CD4-positive, alpha-beta T cell treated with Interleukin-1 beta for 1 hour (primary cell): ENCODE results near the gene SULT6B1.
"Not testable (repeated sequence)": the region's sequence is repeated elsewhere in the genome, so short reads cannot be mapped to it uniquely, and the experiment has no call there.

ENCODE experiments used
- DNase-seq, 2 donors: peaks; one replicate each; pipeline ENCODE4 v3.0.0-alpha.2; 2020 to 2022

SULT6B1 gene, protein sequence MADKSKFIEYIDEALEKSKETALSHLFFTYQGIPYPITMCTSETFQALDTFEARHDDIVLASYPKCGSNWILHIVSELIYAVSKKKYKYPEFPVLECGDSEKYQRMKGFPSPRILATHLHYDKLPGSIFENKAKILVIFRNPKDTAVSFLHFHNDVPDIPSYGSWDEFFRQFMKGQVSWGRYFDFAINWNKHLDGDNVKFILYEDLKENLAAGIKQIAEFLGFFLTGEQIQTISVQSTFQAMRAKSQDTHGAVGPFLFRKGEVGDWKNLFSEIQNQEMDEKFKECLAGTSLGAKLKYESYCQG

DNA sequence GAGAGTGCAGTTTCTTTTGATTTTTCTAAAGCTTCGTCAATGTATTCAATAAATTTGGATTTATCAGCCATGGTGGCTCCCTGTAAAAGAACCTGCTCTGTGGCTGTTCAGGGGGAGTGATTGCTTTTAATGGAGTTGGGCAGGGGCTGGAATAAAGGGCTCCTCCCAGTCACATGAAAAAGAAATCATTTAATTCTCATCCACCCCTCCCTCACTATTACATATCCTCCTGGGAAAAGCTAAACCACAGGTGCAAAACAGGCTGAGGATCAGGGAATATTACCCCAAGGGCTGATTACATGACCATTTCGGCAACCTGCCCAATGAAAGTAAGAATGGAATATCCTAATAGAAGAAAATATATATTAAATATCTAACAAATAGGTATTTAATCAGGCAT lies at the start of gene SULT6B1:
SULT6B1 (minus strand) TSS at position 101 of the 400 bp plus-strand sequence; CDS start at position 71, 30 bp downstream.
- DNase-seq, result no peak

DNA sequence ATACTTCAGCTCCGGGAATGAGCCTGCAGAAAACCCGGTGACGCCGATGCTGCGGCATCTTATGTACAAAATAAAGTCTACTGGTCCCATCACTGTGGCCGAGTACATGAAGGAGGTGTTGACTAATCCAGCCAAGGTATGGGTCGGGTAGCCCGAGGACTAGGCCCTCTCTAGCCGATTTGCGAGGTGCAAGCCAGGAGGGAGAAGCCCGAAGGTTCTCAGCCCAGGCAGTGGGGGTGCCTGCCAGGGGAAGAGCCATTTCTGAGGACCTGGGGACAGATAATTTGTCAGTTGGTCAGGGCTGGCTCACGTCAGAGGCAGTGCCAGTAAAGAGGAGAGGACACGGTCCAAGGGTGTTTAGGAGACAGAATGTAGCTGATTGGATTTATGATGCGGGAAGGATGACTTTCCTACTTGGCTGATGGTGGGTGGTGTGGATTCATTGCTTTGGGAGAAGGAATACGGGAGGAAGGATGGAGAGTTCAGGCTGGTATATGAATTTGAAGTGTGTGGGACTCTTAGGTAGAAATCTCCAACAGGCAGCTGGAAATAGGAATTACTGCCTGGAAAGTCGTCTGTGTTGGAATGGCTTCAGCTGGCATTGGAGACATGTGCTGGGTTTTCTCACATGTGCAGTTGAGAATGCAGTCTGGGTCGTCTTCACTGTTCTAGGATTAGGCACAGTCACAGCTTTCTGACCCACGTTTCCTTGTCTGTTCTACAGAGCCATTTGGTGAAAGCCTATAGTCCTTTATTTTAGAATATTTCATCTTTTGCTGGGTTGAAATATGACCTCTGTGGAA lies 43.9 kb upstream of the SULT6B1 start:
- DNase-seq, result no peak

DNA sequence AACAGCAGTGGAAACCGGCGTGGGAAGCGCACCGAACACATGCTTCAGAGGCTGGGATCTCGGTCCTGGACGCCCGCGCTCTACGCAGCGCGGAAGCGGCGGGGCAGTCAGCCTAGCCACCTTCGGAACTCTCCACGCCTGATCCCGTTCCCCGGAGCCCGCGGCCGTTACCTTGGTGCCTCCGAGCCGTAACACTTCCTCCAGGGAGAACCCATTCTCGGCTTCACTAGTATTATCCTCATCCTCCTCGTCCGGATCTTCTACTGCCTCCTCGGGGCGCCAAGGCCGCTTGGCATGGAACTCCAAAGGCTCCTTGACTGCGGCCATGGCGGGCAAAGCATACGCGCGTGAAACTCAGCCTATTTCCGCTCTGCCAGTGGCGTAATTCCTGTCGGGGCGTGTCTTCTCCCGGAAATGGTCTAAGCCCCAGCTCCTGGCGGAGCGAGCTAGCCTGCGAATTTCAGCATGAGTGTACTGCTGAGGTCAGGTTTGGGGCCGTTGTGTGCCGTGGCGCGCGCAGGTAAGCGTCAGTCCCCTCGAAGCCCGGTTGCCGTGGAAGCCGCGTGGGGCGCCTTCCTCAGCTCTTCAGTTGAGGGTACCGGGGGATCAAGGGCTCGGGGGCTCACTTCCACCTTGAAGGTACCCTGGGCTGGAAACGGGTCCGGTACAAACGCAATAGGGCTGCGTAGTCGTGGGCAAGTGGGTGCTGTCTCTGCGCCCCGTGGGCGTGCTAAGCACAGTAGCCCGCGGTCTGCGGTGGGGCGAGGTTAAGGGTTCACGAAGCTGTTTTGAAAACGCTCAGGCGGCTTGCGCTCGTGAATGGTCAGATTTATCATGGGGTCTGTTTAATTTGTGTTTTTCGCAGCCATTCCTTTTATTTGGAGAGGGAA lies 43.0 kb upstream of the SULT6B1 start, which contains the start of the genes CEBPZ and NDUFAF7:
CEBPZ (minus strand) TSS at position 356 of the 890 bp plus-strand sequence; CDS start at position 327, 29 bp downstream.
NDUFAF7 (plus strand) TSS at position 418 of the 890 bp plus-strand sequence; CDS start at position 466, 48 bp downstream.
- DNase-seq, result peak; percentile 87 to 88

DNA sequence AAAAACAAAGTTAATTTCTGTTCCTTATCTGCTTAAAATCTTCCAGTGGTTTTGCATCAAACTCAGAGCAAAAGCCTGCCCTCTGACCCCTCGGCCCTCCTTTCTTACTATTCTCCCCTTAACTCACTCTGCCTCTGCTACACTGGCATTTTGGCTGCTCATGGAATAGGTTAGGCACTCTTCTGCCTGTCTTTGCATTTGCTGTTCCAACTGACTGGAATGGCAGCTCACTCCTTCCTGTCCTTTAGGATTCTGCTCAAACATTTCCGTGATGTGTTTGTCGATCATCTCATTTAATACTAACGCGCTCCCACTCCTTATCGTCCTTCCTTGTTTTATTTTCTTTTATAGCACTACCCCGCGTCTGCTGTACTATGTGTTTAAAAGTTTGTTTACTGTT lies 42.1 kb upstream of the SULT6B1 start:
- DNase-seq, result no peak

DNA sequence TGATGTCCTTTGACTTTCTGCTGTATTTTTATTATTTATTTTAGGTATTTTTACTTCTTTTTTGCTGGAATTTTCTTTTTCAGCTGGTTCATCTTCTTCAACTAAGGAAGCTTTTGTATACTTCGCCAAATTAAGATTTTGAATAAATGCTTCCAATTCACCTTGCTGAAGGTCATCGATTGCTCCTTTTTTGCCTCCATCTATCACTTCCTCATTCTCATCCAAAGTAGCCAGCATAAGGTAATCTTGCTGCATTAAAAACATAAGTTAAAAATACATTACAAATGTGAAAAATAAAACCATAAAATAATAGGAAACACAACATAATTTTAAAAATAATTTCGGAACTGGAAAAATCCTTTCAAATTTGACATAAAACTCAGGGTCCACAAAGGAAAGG lies 40.3 kb upstream of the SULT6B1 start:
- no peak for DNase-seq

DNA sequence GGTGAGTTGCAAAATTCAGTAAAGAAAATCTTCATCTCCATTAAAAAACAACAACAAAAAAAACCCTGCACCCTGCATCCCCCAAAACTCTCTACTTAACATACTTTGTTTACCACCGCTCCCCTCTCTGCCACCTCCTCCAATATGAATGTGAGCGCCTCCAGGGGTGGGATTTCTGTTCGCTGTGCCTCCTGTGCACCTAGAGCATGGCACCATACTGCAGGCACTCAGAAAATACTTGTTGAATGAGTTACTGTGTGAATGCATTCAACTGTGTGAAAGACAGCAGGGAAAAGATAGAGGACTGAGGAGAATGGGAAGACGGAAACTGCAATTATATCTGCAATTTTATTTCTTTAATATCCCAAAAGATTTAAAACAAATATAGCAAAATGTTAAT lies 38.4 kb upstream of the SULT6B1 start:
- no peak for DNase-seq

DNA sequence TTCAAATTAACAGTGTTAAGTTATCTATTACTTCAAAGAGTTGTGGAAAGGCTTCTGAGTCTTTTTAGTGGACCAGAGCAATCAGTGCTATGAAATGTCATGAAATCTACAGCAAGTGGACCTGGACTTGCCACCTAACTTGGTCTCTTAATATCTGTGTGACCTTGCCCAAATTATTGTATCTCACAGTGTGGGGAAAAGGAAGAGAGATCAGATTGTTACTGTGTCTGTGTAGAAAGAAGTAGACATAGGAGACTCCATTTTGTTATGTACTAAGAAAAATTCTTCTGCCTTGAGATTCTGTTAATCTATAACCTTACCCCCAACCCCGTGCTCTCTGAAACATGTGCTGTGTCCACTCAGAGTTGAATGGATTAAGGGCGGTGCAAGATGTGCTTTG lies 36.7 kb upstream of the SULT6B1 start:
- DNase-seq, result not testable (repeated sequence)

DNA sequence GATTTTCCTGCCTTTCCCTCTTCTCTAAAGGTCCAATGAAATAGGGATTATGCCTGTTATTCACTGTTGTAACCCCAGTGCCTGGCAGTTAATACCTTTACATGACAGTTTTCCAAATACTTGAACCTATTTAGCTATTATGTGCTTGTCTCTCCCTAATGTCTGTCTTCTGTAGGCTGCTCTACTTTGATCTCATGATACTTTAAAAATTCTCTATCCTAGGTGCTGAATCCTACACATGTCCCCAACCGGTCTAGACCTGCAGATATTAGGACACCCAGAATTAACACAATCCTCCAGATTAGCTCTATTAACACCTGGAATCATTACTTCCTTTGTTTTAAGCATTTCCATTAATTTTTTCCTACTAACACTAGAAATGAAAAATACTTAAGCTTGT lies 35.6 kb upstream of the SULT6B1 start:
- DNase-seq, result no peak

DNA sequence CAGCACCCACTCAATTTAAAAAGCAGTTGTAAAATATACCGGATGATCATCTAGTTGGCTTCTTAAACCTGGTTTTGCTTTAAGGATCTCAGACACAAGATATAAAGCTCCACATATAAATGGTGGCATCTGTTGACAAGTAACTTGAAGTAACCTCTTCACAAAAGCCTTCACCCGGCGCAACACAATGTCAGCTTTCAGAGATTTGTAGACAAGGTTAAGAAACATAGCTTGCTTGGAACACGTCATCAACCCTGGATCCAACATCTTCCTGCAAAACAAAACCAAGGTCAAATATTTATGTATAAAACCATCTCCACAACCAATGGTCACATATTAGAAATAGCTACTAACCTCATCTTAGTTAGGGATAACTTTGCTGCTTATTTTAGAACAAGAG lies 34.7 kb upstream of the SULT6B1 start:
- no peak for DNase-seq

DNA sequence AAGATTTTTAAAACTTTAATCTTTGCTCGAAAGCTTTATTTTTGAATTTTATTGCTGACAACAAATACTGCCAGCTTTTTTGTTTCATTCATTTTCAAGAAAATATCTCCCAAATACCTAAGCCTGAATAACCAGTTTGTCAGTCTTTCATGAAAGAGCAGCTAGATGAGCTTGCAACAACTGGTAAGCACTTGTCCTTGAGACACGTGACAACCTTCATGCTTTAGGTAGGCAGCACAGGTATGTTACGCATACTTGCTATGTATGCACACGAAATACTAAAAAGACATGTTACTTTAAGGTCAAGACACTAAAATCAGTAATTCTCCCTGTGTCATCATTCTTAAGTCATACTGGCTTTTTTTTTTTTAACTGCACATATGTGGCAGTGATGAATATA lies 30.6 kb upstream of the SULT6B1 start:
- no peak for DNase-seq

DNA sequence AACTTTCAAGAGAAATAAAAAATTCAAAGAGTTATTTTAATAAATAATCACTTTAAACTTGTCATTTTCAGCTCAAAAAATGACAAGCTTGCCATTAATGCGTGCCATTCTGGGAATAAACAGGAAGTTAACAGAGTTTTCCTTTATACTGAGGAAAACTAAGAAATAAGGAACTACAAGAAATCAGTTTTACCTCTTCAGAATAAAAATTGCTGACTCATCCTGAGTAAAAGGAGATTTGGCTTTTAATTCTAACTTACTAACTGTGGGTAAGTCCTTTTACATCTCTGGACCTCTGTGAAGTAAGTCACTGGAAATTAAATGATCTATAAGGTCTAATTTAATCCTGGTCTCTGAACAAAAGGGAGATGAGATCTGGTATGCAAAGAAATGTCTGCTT lies 26.8 kb upstream of the SULT6B1 start:
- no peak for DNase-seq

DNA sequence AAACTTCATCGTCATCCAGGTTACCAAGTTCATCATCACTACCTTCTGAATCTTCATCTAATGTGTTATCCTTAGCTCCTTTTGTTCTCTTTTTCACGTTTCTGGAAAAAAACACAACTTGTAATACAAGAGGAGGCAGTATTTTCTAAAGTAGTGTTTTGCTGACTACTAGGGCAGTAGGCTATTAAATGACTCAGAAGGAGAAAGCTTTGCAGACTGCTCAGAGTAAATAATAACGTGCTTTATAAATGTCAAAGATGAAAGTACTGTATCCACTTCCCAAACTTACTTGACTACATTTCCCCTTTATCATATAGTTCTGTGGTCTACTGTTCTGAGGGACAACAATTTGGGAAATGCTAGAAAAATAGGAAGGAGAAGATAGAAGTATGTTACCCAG lies 23.5 kb upstream of the SULT6B1 start:
- DNase-seq, result no peak

DNA sequence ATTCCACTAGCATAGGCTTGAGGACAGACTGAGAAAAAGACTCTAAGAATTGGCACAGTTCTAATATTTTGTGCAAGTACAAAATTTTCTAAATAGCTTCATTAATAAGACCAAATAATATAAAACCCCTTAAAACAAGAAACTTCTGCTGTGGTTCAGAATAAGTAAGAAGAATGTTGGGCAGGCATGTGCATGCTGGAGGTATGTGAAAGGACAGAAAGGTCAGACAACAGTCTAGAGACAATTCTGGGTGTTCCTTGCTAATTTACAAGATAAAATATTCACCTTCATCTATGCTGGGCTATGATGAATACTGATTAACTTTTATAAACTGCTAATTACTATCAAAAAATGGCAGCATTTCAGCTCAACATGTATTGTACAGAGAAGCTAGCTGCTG lies 22.7 kb upstream of the SULT6B1 start:
- no peak for DNase-seq

DNA sequence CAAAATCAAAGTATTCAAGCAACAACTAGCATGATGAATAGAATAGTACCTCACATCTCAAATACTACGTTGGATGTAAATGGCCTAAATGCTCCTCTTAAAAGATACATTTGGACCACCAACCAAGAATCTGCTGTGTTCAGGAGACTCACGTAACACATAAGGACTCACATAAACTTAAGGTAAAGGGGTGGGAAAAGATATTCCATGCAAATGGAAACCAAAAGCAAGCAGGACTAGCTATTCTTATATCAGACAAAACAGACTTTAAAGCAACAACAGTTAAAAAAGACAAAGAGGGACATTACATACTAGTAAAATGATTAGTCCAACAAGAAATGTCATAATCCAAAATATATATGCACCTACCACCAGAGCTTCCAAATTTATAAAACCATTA lies 18.3 kb upstream of the SULT6B1 start:
- DNase-seq, result not testable (repeated sequence)

DNA sequence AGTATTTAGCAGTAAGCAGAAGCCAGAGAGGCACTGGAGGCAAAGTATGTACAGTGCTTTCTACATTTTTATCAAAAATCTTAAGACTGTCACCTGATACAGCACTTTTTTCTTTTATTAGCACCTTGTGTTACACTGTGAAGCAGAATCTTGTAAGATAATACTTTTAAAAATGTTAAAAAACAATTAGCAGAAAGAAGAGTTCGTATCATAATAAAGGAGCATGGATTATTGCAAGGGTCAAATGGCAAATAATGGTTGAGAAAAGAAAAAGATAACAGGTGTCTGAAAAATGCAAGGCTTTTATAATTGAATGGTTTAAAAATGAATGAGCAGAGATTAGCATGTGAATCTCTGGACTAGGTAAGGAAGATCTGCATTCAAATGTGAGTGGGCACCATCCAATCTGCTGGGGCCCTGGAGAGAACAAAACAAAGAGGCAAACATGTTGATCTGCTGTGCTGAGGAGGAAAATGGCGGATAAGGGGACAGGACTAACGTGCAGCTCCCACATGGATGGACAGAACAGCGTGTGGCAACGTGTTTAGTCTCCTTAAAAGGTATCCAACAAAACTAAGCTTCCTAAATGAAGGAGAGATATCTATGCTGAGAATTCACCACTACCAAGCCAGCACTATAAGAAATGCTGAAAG lies 17.3 kb upstream of the SULT6B1 start:
- DNase-seq, result no peak

DNA sequence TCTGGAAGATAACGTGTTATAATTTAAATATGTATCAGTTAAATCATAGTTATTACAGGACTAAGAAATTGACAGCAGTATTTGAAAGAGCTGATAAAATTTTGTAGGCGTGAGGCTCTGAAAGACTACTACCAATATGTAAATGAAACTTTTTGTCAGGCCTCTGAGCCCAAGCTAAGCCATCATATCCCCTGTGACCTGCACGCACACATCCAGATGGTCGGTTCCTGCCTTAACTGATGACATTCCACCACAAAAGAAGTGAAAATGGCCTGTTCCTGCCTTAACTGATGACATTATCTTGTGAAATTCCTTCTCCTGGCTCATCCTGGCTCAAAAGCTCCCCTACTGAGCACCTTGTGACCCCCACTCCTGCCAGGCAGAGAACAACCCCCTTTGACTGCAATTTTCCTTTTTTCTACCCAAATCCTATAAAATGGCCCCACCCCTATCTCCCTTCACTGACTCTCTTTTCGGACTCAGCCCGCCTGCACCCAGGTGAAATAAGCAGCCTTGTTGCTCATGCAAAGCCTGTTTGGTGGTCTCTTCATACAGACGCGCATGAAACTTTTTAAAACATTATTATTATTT lies 16.7 kb upstream of the SULT6B1 start:
- DNase-seq, result not testable (repeated sequence)

DNA sequence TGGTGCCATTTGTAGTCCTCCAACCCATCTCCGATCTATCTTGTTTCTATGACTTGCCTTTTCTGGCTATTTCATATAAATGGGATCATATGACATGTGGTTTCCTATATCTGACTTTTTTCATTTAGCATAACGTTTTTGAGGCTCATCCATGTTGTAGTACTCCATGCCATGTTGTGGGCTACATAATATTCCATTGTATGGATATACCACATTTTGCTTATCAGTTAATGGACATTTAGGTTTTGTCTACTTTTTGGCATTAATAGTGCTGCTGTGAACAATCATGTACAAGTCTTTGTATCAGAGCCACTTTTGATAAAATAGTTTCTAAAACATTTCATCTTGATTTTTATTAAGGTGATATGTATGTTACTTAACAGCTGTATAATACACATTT lies 15.2 kb upstream of the SULT6B1 start:
- DNase-seq, result no peak

DNA sequence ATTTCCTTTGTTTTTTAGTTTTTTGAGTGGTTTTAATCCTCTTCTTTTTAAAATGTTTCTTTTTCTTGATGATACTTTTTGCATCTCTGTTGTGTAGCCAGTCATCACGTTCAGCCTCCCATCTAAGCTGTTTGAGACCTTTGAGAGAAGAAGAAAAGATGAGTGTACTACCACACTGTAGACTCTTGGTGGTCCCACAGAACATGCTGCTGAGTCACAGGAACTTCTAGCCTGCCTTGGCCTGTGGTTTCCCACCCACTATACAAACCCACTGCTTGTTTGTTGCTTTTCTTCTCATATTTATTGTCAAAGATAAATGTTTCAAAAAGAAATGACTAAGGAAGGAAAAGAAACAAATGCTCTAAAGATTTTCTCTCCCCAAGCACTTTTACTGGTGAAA lies 13.3 kb upstream of the SULT6B1 start:
- DNase-seq, result peak in 1 of 2 donors; percentile 25

DNA sequence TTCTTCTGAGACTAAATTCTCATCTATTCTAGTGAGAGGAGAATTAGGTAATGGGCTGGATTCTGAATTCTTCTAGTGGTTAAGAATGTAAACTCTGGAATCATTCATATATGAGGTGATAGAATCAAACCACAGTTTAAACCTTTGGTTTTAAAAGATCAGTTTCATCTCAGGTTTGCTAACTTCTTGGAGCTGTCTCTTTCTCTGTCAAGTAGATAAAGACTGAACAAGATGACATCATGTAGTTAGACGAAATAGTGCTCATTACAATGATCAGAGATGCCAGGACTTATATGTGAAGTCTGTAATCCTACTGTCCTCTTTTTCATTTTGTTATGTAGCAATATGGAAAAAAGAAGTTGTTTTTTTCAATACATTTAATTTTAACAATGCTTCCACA lies 12.7 kb upstream of the SULT6B1 start:
- no peak for DNase-seq

DNA sequence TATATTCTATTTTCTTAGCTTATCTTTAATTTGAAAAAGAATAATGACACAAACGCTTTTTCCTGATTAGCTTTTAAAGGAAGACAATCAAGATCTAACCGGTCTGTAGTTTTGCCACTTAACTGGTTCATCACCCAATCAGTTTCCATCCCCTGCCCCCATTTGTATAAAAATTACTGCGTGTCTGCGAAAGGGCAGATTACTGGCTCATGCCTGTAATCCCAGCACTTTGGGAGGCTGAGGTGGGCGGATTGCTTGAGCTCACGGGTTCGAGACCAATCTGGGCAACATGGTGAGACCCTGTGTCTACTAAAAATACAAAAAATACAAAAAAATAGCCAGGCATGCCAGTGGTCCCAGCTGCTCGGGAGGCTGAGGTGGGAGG lies 10.2 kb upstream of the SULT6B1 start:
- no peak for DNase-seq

DNA sequence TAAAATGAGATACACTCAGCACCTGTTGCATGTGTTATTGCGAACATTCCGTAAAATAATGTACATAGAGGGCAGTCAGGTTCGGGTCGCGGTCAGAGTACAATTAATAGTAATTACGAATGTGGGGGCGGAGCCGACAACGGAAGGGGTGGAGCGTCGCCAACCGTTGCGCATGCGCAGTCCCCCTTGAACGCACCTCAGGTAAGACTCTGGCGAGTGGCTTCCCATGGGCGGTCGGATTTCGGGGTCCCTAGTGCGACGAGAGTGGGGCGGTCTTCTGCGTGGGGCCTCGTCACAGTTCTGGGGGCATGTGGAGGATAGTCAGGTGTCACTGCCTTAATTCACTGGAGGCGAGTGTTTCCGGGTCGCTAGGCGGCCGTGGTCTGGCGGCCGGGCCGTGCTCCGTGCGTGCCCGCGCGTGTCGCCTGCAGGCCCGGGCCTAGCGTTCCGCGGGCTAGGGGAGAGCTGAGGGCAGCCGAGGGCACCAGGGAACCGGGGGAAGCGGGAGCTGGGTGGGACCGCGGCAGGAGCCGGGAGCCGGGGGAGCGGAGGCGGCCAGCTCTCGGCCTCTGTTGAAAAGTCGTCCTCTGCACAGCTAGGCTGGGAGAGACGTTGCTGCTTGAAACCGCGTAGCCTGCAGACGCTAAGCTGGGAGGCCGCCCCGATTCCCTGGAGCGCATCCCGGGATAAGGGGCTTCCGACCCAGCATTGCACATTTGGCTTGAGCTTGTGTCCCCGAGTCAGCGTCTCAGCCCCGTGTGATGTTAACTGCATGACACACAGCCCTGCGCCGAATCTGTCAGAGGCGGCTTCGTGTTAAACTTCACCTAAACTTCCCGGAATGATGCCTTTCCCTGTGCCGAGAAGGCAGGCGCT lies 8.1 kb upstream of the SULT6B1 start, which contains the start of gene CEBPZOS:
CEBPZOS (plus strand) TSS at position 177 of the 876 bp plus-strand sequence. CDS start 3,209 bp downstream, outside the sequence.
- DNase-seq, result peak; percentile 90 to 93
